DOHH2 (cell line): Measurements from ENCODE around the gene COX19.

Experiments
- H3F3A ChIP-seq: fragments of 200-600 bp; sonication (generic), shearing (Covaris generic); 2 replicates; pipeline ENCODE4 v1.6.0; 2016; ENCODE audit warnings: antibody characterized with exemption, mild to moderate bottlenecking; ENCODE audit not compliant: control insufficient read depth, insufficient read depth
- H3K27ac ChIP-seq: fragments of 200-600 bp; sonication (generic); 2 replicates; pipeline ENCODE4 v1.5.1; 2014; ENCODE audit warnings: low read depth, mild to moderate bottlenecking, low read length, moderate library complexity
- H3K27me3 ChIP-seq: fragments of 200-600 bp; sonication (generic); 2 replicates; pipeline ENCODE4 v1.6.1; 2014; ENCODE audit warnings: mild to moderate bottlenecking, low read length, mixed read lengths; ENCODE audit not compliant: control insufficient read depth
- H3K36me3 ChIP-seq: fragments of 200-600 bp; sonication (generic); 2 replicates; pipeline ENCODE4 v1.6.1; 2014; ENCODE audit warnings: mild to moderate bottlenecking, low read length, moderate library complexity, mixed read lengths; ENCODE audit not compliant: control insufficient read depth
- H3K4me1 ChIP-seq: fragments of 200-600 bp; sonication (generic); 2 replicates; pipeline ENCODE4 v1.6.1; 2014; ENCODE audit warnings: mild to moderate bottlenecking, low read length, mixed read lengths; ENCODE audit not compliant: control insufficient read depth
- H3K4me2 ChIP-seq: fragments of 200-600 bp; sonication (generic); 2 replicates; pipeline ENCODE4 v1.6.0; 2014; ENCODE audit warnings: mild to moderate bottlenecking, low read length, moderate library complexity
- H3K4me3 ChIP-seq: fragments of 200-600 bp; sonication (generic); 2 replicates; pipeline ENCODE4 v1.5.1; 2014; ENCODE audit warnings: mild to moderate bottlenecking, low read length, mixed read lengths
- H3K79me2 ChIP-seq: fragments of 200-600 bp; sonication (generic); 2 replicates; pipeline ENCODE4 v1.6.1; 2014; ENCODE audit warnings: mild to moderate bottlenecking, low read length, mixed read lengths; ENCODE audit not compliant: control insufficient read depth
- H3K9me2 ChIP-seq: fragments of 200-600 bp; sonication (generic); replicated peaks from 2 replicates; pipeline ENCODE4 v1.6.1; 2014; ENCODE audit warnings: mild to moderate bottlenecking, low read length, mixed read lengths; ENCODE audit not compliant: control insufficient read depth
- H3K9me3 ChIP-seq: fragments of 200-600 bp; sonication (generic); 2 replicates; pipeline ENCODE4 v1.6.1; 2014; ENCODE audit warnings: antibody characterized with exemption, low read length, mixed read lengths; ENCODE audit not compliant: control insufficient read depth, insufficient read depth
- H4K20me1 ChIP-seq: fragments of 200-600 bp; sonication (generic); 2 replicates; pipeline ENCODE4 v1.6.0; 2014; ENCODE audit warnings: low read depth, mild to moderate bottlenecking, antibody characterized with exemption, low read length, moderate library complexity; ENCODE audit not compliant: control insufficient read depth, insufficient read depth
- CTCF ChIP-seq: fragments of 200-600 bp; sonication (generic); IDR thresholded peaks from one replicate; pipeline ENCODE4 v1.5.1; 2014; ENCODE audit warnings: antibody characterized with exemption, mild to moderate bottlenecking, low read depth, low read length; ENCODE audit not compliant: poor library complexity, severe bottlenecking
- EZH2phosphoT487 ChIP-seq: fragments of 200-600 bp; sonication (generic); IDR thresholded peaks from 2 replicates; pipeline ENCODE4 v1.6.1; 2017; ENCODE audit warnings: borderline replicate concordance, mild to moderate bottlenecking, antibody characterized with exemption, low read length, moderate library complexity, mixed read lengths

COX19 gene

GRCh38 chr7:959271-959670, 16.1 kb downstream of the COX19 start:
- no peak overlapping the region for H3K27ac ChIP-seq
- peaks cover 45% of the 10 kb centered on the region for H3K4me1 ChIP-seq

GRCh38 chr7:958221-959200, 16.8 kb downstream of the COX19 start:
- Histone ChIP-seq H3K9me3 (no peaks in the 10 kb centered on the region), H4K20me1 (no peaks in the 10 kb centered on the region), H3K4me3 (no peak overlapping the region), H3K4me2 (no peak overlapping the region), H3K4me1 (peaks cover 41% of the 10 kb centered on the region), H3K79me2 (no peaks in the 10 kb centered on the region), H3F3A (peaks cover 4% of the 10 kb centered on the region), H3K36me3 (no peaks in the 10 kb centered on the region), H3K27ac (no peak overlapping the region), H3K27me3 (peaks cover 19% of the 10 kb centered on the region), H3K9me2 (no peaks in the 10 kb centered on the region)
- TF ChIP-seq CTCF (peak; percentile 5), EZH2phosphoT487 (no peak)

More at GRCh38 chr7:959271-959670, 16.1 kb downstream of the COX19 start:
- no peaks in the 10 kb centered on the region for H4K20me1 ChIP-seq
- peaks cover 15% of the 10 kb centered on the region for H3K27me3 ChIP-seq
- no peaks in the 10 kb centered on the region for H3K9me3 ChIP-seq
- H3K79me2 ChIP-seq = no peaks in the 10 kb centered on the region
- peaks cover 9% of the 10 kb centered on the region for H3F3A ChIP-seq
- H3K36me3 ChIP-seq = no peaks in the 10 kb centered on the region
- H3K4me2 ChIP-seq = no peak overlapping the region
- no peak overlapping the region for H3K4me3 ChIP-seq
- H3K9me2 ChIP-seq = no peaks in the 10 kb centered on the region
- TF ChIP-seq CTCF (no peak), EZH2phosphoT487 (no peak)

GRCh38 chr7:957418-958220, 17.7 kb downstream of the COX19 start:
- Histone ChIP-seq H3K4me2 (peak overlapping the region; percentile 2; the same call in 1 of the 2 replicates), H3K9me2 (no peaks in the 10 kb centered on the region), H3K4me3 (no peak overlapping the region), H3K4me1 (peaks cover 34% of the 10 kb centered on the region), H3F3A (peaks cover 3% of the 10 kb centered on the region; the same call in 1 of the 2 replicates), H3K27me3 (peaks cover 28% of the 10 kb centered on the region), H3K79me2 (no peaks in the 10 kb centered on the region), H3K27ac (no peak overlapping the region), H4K20me1 (peaks cover 4% of the 10 kb centered on the region; the same call in 1 of the 2 replicates), H3K36me3 (no peaks in the 10 kb centered on the region), H3K9me3 (no peaks in the 10 kb centered on the region)
- TF ChIP-seq EZH2phosphoT487 = no peak
- no peak for TF ChIP-seq CTCF
